Left ventricle myocardium inferior (tissue), 1 donor: ENCODE results near the gene PRKCQ. TPM values are rescaled to one million over a fixed set of nuclear protein-coding genes. Genes with fewer than 3 reads are reported as not detected.

Experiments
- DNase-seq: peaks from one replicate; pipeline ENCODE4 v3.0.0-alpha.2; 2020
- H3K27ac ChIP-seq: fragments of 200-600 bp; replicated peaks from 2 replicates; pipeline ENCODE4 v1.8.0; 2021
- H3K27me3 ChIP-seq: fragments of 200-600 bp; 2 replicates; pipeline ENCODE4 v1.8.0; 2021; ENCODE audit warnings: low read depth
- H3K36me3 ChIP-seq: fragments of 200-600 bp; 2 replicates; pipeline ENCODE4 v1.8.0; 2021
- H3K4me1 ChIP-seq: fragments of 200-600 bp; 2 replicates; pipeline ENCODE4 v1.8.0; 2021
- H3K4me3 ChIP-seq: fragments of 200-600 bp; 2 replicates; pipeline ENCODE4 v1.8.0; 2021; ENCODE audit warnings: mild to moderate bottlenecking, moderate library complexity
- H3K9me3 ChIP-seq: fragments of 200-600 bp; replicated peaks from 2 replicates; pipeline ENCODE4 v1.8.0; 2021
- intact Hi-C: fragments of 100-400 bp; cut with micrococcal nuclease; formaldehyde crosslinking; loops from one replicate; pipeline ENCODE4 v1.11.0; 2022
- total RNA-seq: library from RNA; stranded (reverse); fragmentation: NEBNext Ultra II Directional; extraction: Animal tissue kit (Norgen Biotek cat#: 25700); gene quantifications from one replicate; pipeline ENCODE4 v1.2.1, GENCODE V29; 2021
- TF ChIP-seq, protein P1 (sequence below): fragments of 200-600 bp; IDR thresholded peaks from 2 replicates; pipeline ENCODE4 v1.8.0; 2021; ENCODE audit warnings: antibody characterized with exemption, mild to moderate bottlenecking, borderline replicate concordance
- donor health status: DM: no; HTN: yes; CAD: no; lungs with severe emphysema.

Gene PRKCQ
- total RNA-seq, 1 donor from 2014 or later = 0.16 TPM

DNA sequence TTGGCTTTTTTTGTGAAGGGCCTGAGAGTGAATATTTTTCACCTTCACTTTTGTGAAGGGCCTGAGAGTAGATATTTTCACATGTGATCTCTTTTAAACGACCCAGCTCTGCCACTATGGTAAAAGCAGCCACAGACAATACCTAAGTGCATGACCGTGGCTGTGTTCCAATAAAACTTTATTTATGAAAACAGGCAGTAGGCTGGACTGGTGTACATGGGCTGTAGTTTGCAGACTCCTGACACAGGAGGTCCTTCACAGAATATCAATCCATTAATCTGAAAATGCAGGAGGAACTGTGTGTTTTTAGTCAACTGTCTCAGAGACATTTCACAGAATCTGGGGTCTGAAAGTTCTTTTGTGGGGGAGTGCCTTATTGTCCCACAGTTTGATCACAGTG is 186.9 kb downstream of the PRKCQ start:
- TF ChIP-seq, protein P1, sequence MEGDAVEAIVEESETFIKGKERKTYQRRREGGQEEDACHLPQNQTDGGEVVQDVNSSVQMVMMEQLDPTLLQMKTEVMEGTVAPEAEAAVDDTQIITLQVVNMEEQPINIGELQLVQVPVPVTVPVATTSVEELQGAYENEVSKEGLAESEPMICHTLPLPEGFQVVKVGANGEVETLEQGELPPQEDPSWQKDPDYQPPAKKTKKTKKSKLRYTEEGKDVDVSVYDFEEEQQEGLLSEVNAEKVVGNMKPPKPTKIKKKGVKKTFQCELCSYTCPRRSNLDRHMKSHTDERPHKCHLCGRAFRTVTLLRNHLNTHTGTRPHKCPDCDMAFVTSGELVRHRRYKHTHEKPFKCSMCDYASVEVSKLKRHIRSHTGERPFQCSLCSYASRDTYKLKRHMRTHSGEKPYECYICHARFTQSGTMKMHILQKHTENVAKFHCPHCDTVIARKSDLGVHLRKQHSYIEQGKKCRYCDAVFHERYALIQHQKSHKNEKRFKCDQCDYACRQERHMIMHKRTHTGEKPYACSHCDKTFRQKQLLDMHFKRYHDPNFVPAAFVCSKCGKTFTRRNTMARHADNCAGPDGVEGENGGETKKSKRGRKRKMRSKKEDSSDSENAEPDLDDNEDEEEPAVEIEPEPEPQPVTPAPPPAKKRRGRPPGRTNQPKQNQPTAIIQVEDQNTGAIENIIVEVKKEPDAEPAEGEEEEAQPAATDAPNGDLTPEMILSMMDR = no peak
- H3K9me3 ChIP-seq = peaks cover 32% of the 10 kb centered on the region
- no peak for DNase-seq
- intact Hi-C loops = no loop called here
- H3K27me3 ChIP-seq = no peaks in the 10 kb centered on the region
- no peak overlapping the region for H3K27ac ChIP-seq
- H3K4me1 ChIP-seq = no peaks in the 10 kb centered on the region
- H3K36me3 ChIP-seq = no peaks in the 10 kb centered on the region
- H3K4me3 ChIP-seq = no peak overlapping the region

DNA sequence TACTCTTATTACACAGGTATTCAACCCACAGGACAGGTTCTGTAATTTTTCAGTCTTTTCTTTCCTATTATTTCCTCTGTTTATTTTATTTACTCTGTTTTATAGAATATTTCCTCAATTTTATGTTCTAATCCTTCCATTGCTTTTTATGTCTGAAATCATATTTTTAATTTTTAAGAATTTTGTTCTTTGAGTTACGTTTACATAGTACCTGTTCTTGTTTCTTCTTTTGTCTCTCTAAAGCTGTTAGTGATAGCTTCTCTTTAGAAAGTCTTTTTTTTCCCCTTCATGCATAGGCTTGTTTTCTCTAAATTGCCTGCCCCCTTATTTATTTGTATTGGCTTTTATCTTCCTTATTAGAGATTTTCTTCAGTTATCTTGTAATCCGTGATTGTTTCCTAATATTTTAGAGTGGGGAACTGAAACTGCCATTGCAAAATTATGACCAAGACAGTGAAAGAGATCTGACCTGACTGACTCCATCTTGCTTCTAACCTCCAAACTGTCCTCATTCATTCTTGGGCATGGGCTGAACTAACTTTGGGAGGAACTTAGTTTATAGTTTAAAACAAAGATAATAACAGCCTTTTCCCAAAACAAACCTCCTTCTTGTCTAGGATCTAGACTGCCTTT is 189.7 kb downstream of the PRKCQ start:
- TF ChIP-seq, protein P1 = no peak
- Histone ChIP-seq H3K27ac (no peak overlapping the region), H3K36me3 (no peaks in the 10 kb centered on the region), H3K4me1 (no peaks in the 10 kb centered on the region), H3K9me3 (peaks cover 32% of the 10 kb centered on the region), H3K27me3 (no peaks in the 10 kb centered on the region), H3K4me3 (no peak overlapping the region)
- DNase-seq = no peak
- intact Hi-C loops = no loop called here

DNA sequence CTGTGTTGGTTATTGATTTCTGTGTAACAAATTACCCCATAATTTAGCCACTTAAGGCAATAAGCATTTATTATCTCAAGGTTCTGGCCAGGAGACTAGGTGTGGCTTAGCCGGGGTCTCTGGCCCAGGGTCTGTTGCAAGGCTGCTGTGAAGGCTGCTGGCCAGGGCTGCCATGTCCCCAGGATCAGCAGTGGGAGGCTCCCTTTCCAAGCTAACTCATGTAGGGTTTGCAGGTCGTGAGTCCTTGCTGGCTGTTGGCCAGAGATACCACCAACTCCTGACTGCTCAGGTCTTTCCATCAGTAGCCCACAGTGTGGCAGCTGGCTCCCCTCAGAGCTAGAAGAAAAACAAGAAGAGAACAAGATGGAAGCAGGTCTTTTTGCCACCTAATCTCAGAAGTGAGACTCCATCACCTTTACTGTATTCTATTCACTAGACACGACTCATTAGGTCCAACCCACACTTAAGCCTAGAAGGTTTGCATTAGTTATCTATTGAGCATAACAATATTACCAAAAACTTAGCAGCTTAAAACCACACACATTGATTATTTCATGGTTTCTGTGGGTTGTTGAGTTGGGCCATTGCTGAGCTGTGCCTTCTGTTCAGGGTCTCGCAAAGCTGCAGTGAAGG is 191.7 kb downstream of the PRKCQ start:
- H3K9me3 ChIP-seq = peaks cover 32% of the 10 kb centered on the region
- no peak overlapping the region for H3K27ac ChIP-seq
- H3K4me3 ChIP-seq = no peak overlapping the region
- no peaks in the 10 kb centered on the region for H3K36me3 ChIP-seq
- no peaks in the 10 kb centered on the region for H3K27me3 ChIP-seq
- H3K4me1 ChIP-seq = no peaks in the 10 kb centered on the region
- TF ChIP-seq, protein P1 = no peak
- intact Hi-C loops = no loop called here
- no peak for DNase-seq

DNA sequence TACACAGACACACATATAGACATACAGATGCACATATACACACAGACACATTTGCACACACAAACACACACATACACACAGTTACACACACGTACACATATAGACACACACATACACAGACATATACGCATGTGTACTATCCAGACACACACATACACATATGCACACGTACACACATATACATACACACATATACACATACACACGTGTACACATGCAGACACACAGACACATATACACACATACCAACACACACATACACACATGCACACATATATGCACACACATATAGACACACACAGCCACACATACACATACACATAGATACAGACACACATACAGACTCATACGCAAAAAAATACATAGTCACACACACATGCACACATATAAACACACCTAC is 193.1 kb downstream of the PRKCQ start:
- TF ChIP-seq, protein P1 = no peak

DNA sequence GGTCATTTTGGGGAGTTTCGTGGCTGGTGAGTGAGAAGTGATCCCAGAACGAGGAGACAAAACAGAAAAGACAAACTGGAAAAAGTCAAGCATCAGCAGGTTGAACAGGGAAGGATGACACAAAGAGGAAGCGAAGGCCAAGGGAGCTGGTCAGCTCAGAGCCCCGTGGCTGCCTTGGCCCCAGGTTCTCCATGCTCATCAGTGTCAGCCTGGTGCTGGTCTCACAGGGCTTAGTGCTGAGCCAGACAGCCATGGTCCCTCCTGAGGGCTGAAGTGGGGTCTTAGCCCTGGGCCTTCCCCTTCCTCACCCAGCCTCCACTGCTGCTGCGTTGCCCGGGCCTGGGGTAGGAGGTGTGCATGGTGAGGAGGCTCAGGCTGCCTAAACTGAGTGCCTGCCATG is 193.7 kb downstream of the PRKCQ start:
- no peaks in the 10 kb centered on the region for H3K4me1 ChIP-seq
- DNase-seq = no peak
- H3K4me3 ChIP-seq = no peak overlapping the region
- no peak overlapping the region for H3K27ac ChIP-seq
- no peaks in the 10 kb centered on the region for H3K27me3 ChIP-seq
- no peaks in the 10 kb centered on the region for H3K36me3 ChIP-seq
- H3K9me3 ChIP-seq = peaks cover 32% of the 10 kb centered on the region
- TF ChIP-seq, protein P1 = no peak
- intact Hi-C loops = no loop called here

More for the DNA sequence above, 193.1 kb downstream of the PRKCQ start:
- intact Hi-C loops = no loop called here
- Histone ChIP-seq H3K27me3 (no peaks in the 10 kb centered on the region), H3K36me3 (no peaks in the 10 kb centered on the region), H3K27ac (no peak overlapping the region), H3K4me1 (no peaks in the 10 kb centered on the region), H3K9me3 (peaks cover 32% of the 10 kb centered on the region), H3K4me3 (no peak overlapping the region)
- no peak for DNase-seq
